UCSD-AML1 (cell line): ENCODE measurements around the gene ANKS6.
A peak's percentile ranks its signal among the peaks of the same experiment; 100 is the strongest.
"Not testable (repeated sequence)": the region's sequence is repeated elsewhere in the genome, so short reads cannot be mapped to it uniquely, and the experiment has no call there.

Source experiments
- DNase-seq: peaks from one replicate; lab custom pipeline; 2025; ENCODE audit not compliant: unreplicated experiment; lab: John Stamatoyannopoulos, UW

ANKS6 gene

GRCh38 chr9:98707166-98708102 lies 88.9 kb downstream of the ANKS6 start:
- DNase-seq, result peak; percentile 23

- DNase-seq, result no peak
Observed at GRCh38 chr9:98706651-98707165, 89.6 kb downstream of the ANKS6 start.

GRCh38 chr9:98702835-98703380 lies 93.4 kb downstream of the ANKS6 start:
- no peak for DNase-seq

GRCh38 chr9:98702340-98702739 lies 94.0 kb downstream of the ANKS6 start:
- no peak for DNase-seq

- no peak for DNase-seq
Observed at GRCh38 chr9:98701576-98701975, 94.8 kb downstream of the ANKS6 start.

GRCh38 chr9:98700801-98701200 lies 95.6 kb downstream of the ANKS6 start:
- no peak for DNase-seq

- DNase-seq, result no peak
Observed at GRCh38 chr9:98698856-98699255, 97.5 kb downstream of the ANKS6 start.

- DNase-seq, result no peak
Observed at GRCh38 chr9:98694943-98695342, 101.4 kb downstream of the ANKS6 start.

GRCh38 chr9:98692392-98692791 lies 104.0 kb downstream of the ANKS6 start:
- no peak for DNase-seq

GRCh38 chr9:98691890-98692289 lies 104.5 kb downstream of the ANKS6 start:
- DNase-seq, result no peak

GRCh38 chr9:98690686-98691085 lies 105.7 kb downstream of the ANKS6 start:
- no peak for DNase-seq

- no peak for DNase-seq
Observed at GRCh38 chr9:98688710-98689495, 107.5 kb downstream of the ANKS6 start.

GRCh38 chr9:98687911-98688310 lies 108.4 kb downstream of the ANKS6 start:
- DNase-seq, result no peak

GRCh38 chr9:98686961-98687855 lies 109.1 kb downstream of the ANKS6 start:
- DNase-seq, result peak; percentile 27

- not testable (repeated sequence) for DNase-seq
Observed at GRCh38 chr9:98684816-98685215, 111.5 kb downstream of the ANKS6 start.
